Activated CD4-positive, CD25-positive, alpha-beta regulatory T cell treated with anti-CD3 and anti-CD28 coated beads, Interleukin-2, amount 50 U/mL, for 72 hours (primary cell): ENCODE results near the gene VPS26A.

ENCODE experiments used
- DNase-seq: peaks from one replicate; pipeline ENCODE4 v3.0.0; 2021

The VPS26A gene

DNA sequence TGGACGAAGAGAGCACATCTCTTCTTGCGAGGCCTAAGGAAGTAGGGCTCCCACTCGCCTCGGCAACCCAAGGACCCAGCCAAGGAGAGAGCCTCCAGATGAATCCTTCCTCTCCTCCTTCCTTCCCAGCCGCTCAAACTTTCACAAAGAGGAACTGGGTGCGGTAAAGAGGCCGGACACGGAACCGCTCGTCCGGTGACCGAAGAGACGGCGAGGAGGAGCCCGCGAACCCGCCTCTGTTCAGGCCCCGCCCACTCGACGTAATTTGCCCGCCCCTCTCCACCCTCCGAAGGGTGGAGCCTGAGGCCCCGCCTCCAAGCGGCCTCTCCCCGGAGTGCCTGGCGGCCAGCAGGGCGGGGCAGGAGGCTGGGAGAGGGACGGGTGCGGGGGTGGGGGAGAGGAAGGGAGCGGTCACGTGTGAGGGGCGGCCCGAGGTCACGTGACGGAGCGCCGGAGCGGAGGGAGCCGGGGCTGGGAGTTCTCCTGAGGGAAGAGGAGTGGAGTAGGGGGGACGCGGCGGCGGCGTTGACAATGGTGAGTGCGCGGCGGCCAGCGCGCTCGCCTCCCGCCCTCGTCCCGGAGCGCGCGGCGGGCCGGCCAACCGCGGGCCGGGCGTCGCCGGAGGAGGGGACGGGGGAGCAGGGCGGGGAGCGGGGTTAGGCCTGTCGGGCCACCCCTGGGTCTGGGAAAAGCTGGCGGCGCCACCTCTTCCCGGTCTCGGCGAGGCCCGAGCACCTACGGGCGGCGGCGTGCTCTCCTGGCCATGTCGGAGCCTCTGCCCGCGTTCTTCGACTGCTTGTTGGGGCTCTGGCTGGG lies at the start of gene VPS26A:
Gene VPS26A, plus strand, starts transcription at position 432 of the 816 bp plus-strand sequence. Its CDS starts 100 bp downstream, at position 532.
- peak; percentile 100 for DNase-seq

DNA sequence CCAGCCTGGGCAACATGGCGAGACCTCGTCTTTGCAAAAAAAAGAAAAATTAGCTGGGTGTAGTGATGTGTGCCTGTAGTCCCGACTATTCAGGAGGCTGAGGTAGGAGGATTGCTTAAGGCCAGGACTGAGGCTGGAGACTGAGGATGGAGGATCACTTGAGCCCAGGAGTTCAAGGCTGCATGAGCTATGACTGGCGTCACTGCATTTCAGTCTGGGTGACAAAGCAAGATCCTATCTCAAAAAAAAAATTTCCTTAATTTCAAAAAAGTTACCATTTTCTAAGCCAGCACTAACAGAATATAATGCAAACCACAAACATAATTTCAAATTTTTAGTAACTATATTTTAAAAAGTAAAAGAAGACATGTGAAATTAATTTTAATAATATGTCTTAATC lies 49.4 kb upstream of the VPS26A start:
- DNase-seq = no peak

DNA sequence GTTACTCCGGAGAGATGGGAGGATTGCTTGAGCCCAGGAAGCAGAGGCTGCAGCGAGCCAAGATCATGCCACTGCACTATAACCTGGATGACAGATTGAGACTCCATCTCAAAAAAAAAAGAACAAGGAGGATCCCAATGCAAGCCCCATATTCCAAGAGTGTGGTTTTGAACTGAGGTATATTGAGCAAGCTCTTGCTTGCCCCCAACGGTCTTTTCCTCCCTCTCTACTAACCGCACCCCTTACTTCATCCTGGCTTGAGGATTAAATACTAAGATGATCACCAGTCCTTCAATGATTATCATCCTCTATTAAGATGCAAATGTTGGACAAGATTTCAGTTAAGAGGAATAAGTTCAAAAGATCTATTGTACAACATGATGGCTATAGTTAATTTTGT lies 48.5 kb upstream of the VPS26A start:
- DNase-seq = no peak

DNA sequence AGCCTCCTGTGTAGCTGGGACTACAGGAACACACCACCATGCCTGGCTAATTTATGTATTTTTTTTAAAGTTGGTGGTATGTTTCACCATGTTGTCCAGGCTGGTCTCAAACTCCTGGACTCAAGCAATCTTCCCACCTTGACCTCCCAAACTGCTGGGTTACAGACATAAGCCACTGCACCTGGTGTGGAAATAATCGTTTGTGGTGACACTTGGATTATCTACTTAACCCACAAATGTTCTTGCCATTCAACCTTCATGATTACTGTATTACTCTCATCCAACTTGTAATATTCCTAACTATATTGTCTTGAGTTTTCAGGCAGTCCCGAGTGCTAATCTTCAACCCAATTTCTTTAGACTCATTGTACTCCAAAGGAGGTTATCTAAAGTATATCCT lies 45.7 kb upstream of the VPS26A start:
- DNase-seq = no peak

DNA sequence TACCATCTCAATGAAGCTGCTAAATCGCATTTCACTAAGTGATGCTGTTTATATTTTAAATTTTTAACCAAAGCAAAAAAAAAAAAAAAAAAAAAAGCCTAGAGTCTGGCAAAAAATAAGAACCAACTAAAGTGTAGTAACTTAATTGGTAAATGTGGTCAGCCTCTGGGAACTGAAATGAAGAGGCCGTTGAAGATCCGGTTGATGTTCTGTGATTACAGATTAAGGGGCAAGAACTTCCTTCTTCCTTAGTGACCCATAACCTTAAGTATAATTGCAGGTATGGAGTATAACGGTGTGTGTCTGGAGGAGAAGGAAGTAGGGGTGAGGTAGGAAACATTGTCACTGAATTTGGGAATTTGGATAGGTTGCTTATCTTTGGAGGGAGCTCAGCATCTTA lies 43.8 kb upstream of the VPS26A start:
- no peak for DNase-seq

DNA sequence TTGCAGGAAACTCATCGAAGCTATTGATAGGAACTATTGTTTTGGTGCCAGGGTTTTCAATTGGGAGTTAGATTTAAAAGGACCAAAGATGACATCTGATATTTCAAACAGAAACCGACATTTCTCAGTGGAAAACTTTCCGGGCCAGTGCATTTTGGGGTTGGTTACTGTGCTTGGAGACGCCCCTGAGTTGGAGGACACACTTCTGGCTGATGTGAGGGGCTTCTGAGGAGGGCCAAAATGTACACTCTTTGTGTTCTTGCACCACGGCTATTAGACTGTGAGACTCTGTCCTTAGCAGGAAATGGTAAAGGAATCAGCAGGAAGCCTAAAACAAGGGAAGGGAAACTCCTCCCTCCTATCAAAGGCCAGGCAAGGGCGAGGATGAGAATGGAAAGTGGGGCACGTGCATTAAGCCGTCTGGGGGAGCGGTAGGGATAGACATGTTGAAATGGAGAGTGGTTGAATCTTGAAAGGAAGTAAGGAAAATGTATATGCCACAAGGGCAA lies 37.9 kb upstream of the VPS26A start:
- DNase-seq = no peak

DNA sequence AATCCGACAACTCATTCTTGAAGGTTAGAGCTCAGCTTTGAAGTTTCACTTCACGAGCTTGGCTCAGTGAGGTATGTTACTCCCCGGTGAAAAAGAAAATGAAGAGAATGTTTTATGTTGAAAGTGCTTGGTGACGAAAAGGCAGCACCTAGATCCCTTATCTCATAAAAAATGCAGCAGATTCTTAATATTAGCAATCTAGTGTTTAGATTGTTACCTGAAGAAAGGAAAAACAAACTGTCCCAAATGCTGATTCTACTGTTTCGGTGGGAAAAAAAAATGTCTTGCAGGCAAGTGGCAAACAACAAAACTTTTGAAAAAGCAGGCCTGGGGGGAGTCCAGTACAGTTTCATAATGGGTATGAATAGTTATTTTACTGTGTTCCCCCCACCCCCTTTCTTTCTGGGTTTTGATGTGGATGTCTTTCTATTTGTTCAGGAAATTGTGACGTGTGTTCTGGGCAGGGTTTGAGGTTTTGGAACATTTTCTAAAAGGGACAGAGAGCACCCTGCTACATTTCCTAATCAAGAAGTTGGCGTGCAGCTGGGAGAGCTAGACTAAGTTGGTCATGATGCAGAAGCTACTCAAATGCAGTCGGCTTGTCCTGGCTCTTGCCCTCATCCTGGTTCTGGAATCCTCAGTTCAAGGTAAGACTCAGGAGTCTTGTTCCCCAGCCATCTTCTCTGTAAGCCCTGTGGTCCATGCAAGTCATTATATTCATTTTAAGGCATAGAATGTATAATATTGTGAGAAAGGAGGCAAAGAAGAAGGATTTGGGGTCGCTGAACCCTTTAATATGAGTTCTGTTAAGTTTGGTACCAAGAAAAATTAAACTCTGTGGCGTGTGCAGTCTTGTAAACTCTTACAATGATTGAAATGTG lies 36.1 kb upstream of the VPS26A start, which contains the start of gene SRGN:
Gene SRGN, plus strand, starts transcription at position 514 of the 881 bp plus-strand sequence. Its CDS starts 55 bp downstream, at position 569.
- DNase-seq = peak; percentile 53

DNA sequence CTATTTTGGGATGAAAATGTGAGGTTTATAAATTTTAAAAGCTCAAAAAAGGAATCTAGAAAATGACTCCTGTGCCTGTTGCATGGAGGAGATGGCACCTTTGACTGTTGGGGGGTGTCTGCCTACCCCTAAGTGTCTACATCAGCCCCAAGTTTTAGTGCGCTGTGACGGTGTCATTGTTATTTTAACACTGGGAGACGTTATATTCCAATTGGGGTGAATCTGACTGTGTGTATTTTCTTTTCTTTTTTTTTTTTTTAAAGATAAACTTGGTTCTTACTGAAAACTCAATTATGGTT lies 35.6 kb upstream of the VPS26A start:
- no peak for DNase-seq

DNA sequence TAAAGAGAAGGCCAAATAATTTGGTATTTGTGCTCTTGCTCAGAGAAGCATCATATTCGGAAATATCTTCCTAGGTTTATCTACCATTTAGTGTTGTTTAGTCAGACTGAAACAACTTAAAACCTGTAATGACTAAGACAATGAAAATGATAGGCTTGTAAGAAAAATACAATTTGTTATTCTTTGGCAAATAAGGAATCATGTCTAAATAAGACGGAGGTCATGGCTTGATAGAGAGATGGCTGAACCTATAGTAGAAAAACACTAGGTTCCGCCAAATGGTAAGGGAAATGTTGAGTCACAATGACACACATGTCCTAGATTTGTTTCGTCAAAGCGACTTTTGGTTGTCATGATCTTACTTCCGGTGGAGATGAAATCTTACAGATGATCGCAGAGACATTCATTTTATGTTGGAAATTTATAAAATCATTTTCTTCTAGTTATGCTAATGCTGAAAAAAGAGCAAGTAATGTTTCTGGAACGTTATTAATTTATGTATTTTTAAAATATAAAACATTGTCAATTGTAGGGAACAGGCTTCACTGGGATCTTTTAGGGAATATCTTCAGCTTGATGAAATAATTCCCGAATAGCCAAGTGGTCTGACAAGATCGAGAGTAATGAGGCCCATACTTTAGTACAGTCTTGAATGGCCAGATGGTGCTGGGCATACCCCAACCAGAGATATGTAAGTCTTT lies 35.0 kb upstream of the VPS26A start:
- DNase-seq = no peak

DNA sequence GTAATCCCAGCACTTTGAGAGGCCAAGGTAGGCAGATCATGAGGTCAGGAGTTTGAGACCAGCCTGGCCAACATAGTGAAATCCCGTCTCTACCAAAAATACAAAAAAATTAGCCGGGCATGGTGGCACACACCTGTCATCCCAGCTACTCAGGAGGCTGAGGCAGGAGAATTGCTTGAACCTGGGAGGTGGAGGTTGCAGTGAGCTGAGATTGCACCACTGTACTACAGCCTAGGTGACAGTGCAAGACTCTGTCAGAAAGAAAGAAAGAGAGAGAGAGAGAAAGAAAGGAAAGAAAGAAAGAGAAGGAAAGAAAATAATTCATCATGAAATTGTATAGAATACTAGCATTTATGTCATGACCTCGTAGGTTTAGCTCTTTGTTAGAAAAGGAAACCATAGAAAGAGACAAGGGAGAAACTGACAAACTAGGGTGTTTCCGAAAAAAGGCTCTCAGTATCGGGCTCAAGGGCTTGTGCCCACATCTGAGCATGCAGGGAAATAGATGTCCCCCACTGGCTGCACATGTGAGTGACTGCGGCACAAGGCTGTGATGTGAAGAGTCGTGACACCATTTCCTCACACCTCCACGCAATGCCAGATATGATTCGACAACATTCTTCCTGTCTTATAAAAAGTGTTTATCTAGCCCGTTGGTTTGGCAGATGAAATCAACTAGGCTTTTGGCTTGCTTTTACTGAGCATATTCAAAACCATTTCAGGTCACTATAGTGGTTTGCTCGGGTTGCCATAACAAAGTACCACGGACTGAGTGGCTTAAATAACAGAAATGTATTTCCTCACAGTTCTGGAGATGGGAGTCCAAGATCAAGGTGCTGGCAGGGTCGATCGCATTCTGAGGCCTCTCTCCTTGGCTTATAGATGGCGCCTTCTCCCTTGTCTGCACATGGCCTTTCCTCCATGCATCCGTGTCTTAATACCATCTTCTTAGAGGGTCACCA lies 34.1 kb upstream of the VPS26A start:
- DNase-seq = peak; percentile 67

DNA sequence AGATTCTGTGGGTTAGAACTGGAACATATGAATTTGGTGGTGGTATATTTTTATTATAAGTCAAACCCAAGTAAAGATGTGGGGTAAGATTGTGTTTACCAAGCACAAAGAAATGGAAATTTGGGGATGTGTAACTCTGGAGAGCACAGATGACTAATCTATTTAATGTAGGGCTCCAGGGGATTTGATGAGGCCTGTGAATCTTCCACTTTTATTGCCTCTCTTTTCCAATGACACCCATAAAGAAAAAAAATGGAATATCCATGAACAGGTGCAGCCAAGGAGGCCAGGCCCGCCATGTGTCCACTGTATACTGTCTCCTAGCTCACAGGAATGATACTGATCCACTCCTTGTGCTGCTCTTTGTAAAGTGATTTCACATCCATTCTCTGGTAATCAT lies 33.3 kb upstream of the VPS26A start:
- DNase-seq = no peak

DNA sequence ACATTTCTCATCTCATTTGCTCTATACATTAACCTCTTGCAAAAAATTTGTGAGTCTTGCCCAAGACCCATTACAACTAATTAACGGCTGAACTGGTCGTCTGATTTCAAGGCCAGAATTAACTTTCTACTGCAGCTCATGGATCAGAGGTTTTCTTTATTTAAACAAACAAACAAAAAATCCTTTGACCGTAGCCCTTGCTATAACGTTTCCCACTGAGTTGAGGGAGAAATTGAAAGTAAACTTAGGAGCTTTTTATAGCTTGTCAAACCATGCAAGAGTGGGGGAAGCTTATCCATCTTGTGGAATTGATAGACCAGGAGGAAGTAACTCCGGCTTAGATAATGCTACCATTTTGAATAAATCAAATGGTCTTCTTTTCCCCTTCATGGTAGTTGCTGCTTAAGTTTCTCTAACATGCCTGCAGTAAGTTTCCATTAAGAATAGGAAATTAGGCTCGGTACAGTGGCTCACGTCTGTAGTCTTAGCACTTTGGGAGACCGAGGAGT lies 32.8 kb upstream of the VPS26A start:
- DNase-seq = no peak

DNA sequence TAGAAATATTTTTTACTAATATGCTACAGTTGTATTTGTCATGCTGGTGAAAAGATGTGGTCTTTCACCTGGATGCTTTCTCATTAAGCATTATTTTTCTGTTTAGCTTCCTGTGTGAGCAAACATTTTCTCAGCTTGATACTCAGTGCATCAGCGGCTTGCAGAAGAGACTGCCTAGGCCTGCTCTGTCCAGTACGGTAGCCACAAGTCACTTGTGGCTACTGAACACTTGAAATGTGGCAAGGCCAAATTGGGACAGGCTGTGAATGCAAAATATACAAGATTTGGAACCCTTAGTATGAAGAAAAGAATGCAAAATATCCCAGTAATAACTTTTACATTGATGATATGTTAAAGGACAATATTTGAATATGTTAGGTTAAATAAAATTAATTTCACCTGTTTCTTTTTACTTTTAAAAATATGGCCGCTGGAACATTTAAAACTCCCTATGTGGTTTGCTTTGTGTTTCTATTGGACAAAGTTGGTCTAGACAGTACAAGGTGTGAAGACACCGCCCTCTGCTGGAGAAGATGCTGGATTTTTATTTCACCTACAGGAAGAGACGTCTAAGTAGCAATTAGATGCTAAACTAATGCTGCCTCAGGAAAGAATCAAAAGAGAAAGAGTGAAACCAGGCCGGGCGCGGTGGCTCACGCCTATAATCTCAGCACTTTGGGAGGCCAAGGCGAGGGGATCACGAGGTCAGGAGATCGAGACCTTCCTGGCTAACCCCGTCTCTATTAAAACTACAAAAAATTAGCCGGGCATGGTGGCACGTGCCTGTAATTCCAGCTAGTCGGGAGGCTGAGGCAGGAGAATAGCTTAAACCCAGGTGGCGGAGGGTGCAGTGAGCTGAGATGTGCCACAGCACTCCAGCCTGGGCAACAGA lies 30.8 kb upstream of the VPS26A start:
- DNase-seq = peak; percentile 72

DNA sequence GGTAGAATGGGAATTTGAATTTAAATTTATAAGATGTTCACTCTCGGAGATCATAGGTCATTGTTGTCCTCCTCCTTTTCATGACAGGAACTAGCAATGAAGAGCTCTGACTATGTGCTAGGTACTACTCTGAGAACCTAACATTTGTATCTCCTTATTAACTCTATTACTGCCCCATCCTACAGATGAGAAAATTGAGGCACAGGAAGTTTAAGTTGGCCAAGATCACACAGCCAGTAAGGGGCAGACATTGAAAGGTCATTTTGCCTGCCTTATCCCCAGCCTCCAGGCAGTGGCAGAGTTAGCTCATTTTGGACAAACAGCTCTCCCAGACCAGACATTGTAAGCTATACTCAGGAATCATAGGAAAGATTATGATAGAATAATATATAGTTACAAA lies 30.0 kb upstream of the VPS26A start:
- DNase-seq = no peak

DNA sequence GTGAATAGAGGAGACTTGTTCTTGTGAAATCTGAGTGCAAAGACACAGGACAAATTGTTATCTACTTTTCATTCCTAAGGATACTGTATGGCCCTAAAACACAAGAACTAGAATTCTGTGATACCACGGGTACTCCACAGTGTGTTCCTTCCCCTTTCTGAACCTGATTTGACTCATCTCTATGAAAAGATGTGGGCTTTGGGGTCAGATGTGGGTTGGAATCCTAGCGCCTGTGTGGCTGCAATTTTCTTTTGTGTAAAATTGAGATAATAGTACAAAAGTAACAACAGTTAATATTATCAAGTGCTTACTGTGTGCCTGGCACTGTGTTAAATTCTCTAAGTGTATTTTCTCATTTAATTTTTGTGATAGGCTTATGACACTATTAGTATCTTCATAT lies 27.9 kb upstream of the VPS26A start:
- DNase-seq = no peak

DNA sequence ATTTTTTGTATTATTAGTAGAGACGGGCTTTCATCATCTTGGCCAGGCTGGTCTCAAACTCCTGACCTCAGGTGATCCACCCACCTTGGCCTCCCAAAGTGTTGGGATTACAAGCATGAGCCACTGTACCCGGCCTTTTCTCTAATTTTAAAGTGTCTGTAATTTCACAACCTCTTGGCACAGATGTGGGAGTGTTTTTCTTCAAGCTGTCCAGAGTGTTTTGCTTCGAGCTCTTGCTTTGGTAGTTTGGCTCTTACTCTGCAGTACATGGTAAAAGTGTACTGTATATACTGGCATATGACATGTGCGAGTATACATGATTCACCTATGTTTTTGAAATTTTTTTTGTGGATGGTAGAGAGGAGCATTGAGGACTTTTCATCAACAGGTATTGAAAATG lies 26.2 kb upstream of the VPS26A start:
- no peak for DNase-seq

DNA sequence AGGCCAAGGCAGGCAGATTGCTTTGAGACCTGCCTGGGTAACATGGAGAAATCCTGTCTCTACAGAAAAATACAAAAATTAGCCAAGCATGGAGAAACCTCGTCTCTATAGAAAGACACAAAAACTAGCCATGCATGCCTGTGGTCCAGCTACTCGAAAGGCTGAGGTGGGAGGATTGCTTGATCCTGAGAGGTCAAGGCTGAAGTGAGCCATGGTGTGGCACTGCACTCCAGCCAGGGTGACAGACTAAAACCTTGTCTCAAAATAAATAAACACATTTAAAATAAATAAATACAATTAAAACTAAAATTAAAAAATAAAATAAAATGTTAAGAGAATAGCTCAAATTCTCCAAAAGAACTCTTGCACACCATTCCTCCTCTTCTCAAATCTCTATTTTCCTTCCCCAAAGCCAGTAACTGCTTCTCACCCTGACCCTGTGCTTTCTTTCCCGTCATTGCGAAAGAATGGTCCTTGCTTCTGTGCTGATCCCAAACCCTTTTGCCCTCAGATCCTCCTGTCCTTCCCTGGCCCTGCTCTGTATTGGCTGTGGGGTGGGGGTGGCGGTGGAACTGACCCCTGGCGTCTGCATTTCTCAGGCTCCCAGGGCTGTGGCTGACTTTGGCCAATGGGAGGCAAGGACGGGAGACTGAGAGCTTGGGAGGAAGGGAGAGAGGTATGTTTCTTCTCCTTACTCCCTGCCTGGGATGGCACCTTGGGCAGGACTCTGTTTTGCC lies 23.7 kb upstream of the VPS26A start:
- no peak for DNase-seq

DNA sequence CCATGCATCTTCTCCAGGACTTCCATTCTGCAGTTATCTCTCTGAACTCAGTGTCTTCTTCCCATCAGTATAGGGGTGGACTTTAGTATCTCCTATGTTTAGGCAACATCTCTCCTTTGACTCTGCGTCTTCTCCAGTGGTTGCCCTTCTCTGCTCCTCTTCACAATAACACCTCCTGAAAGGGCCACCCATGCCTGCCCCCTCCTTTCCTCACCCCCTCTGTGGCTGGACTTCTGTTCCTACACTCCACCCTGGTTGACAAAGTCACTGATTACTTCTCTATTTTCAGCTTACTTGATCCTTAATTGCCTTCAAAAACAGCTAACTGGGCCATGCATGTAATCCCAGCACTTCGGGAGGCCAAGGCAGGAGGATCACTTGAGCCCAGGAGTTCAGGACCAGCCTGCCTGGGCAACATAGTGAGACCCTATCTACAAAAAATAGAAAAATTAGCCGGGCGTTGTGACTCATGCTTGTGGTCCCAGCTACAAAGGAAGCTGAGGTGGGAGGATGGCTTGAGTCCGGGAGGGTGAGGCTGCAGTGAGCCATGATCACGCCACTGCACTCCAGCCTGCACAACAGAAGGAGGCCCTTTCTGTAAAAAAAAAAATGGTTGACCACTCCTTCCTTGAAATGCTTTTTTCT lies 22.4 kb upstream of the VPS26A start:
- DNase-seq = no peak

DNA sequence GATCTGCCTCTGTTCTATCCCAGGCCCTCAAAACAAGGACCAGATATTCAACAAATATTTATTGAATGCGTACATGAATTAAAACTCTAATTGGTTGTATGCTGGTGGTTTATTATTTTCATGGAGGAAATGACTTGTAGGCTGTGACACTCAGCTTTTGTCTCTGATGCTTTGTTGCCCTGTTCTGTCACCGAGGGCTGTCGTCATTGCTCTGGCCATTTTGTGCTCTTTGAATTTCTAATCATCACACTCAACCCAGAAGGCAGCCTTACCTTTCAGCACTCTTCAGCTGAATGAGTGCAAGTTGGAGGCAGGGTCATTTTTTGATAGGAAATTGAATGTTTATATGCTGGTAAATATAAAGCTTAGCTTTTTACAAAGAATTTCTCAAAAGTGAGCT lies 21.5 kb upstream of the VPS26A start:
- DNase-seq = no peak

DNA sequence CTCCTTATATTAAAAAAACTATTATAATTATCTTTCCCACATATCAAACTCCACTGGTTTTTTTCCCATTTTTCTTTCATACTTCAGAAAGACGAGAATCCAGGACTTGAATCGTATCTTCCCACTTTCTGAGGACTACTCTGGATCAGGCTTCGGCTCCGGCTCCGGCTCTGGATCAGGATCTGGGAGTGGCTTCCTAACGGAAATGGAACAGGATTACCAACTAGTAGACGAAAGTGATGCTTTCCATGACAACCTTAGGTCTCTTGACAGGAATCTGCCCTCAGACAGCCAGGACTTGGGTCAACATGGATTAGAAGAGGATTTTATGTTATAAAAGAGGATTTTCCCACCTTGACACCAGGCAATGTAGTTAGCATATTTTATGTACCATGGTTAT lies 20.2 kb upstream of the VPS26A start:
- DNase-seq = no peak
